Stomach (tissue), 9 donors: ENCODE measurements around the gene CCDC13. TPM values are rescaled to one million over a fixed set of nuclear protein-coding genes. Genes with fewer than 3 reads are reported as not detected.

Experiments used
- DNase-seq, 2 donors: peaks; one replicate each; pipeline versions ENCODE4 v3.0.0 to v3.0.0-alpha.2; 2013 to 2019
- H3K27ac ChIP-seq, 5 donors: fragments of 200-600 bp in 4 of 5; sonication (generic) in 4 of 5; one replicate each; pipeline ENCODE4 v1.5.1; 2013 to 2019; ENCODE audit warnings: mild to moderate bottlenecking in 1 of 5, moderate library complexity in 1 of 5
- H3K27me3 ChIP-seq, 3 donors: fragments of 200-600 bp; sonication (generic); one replicate each; pipeline ENCODE4 v1.5.1; 2017 to 2019; ENCODE audit warnings: mixed run types in 1 of 3
- H3K36me3 ChIP-seq, 4 donors: fragments of 200-600 bp; sonication (generic); 1 replicate in 3 of 4; 2 replicates in 1 of 4; pipeline ENCODE4 v1.5.1; 2016 to 2019
- H3K4me1 ChIP-seq, 4 donors: fragments of 200-600 bp; sonication (generic); one replicate each; pipeline ENCODE4 v1.5.1; 2016 to 2019
- H3K4me3 ChIP-seq, 4 donors: fragments of 200-600 bp; sonication (generic) in 3 of 4; one replicate each; pipeline ENCODE4 v1.5.1; 2016 to 2019; ENCODE audit warnings: mild to moderate bottlenecking in 1 of 4
- H3K9me3 ChIP-seq, 4 donors: fragments of 200-600 bp; sonication (generic); one replicate each; pipeline ENCODE4 v1.5.1; 2016 to 2019
- CTCF ChIP-seq, 7 experiments: fragments of 450-650 bp in 4 of 7; fragments of 200-600 bp in 3 of 7; sonication (generic) in 3 of 7; IDR thresholded peaks; one replicate each; pipeline ENCODE4 v1.5.1; 2016 to 2019; ENCODE audit warnings: antibody characterized with exemption in 7 of 7, control low read depth in 2 of 7, mild to moderate bottlenecking in 1 of 7
- EP300 ChIP-seq: sonication (generic); formaldehyde crosslinking; IDR thresholded peaks from one replicate; pipeline ENCODE4 v1.6.1; 2017; ENCODE audit warnings: antibody characterized with exemption
- POLR2A ChIP-seq, 4 donors: fragments of 450-650 bp; IDR thresholded peaks; one replicate each; pipeline ENCODE4 v1.6.1; 2016; ENCODE audit warnings: antibody characterized with exemption in 4 of 4, control low read depth in 2 of 4, mild to moderate bottlenecking in 1 of 4, moderate library complexity in 1 of 4
- POLR2AphosphoS5 ChIP-seq, 3 donors: sonication (generic); formaldehyde crosslinking; IDR thresholded peaks; one replicate each; pipeline ENCODE4 v1.6.1; 2016; ENCODE audit warnings: antibody characterized with exemption in 3 of 3
- WGBS, 5 donors: extraction: QIAGEN DNeasy Blood & Tissue Kit in 3 of 5; methylation state at CpG; one replicate each; pipeline versions ENCODE4 v1.1.5 to v1.1.7; 2013 to 2018; 5-methylcytosine and 5-hydroxymethylcytosine counted together
- intact Hi-C: fragments of 100-400 bp; cut with DNase I; formaldehyde crosslinking; loops from one replicate; pipeline ENCODE4 v1.15.1; 2023; ENCODE audit warnings: low total_unique reads
- polyA plus RNA-seq, 3 donors: library from polyadenylated mRNA; stranded (reverse); fragments of 200-250 nt; gene quantifications; one replicate each; pipeline ENCODE4 v1.2.3, GENCODE V29; 2013
- total RNA-seq, 5 donors: library from RNA; depleted of rRNA; stranded (reverse); fragments of >200 nt; gene quantifications; one replicate each; pipeline versions ENCODE4 v1.1.0 to v1.2.3, GENCODE V29; 2014 to 2016
- donor health status: healthy with polysubstance abuse.
- donor health status: Bipolar disorder and iron deficiency.
- donor health status: healthy.

Gene CCDC13
- total and polyA plus RNA-seq, 8 donors = 0.44 to 31.7 (median 2.2) TPM; not detected in 1

GRCh38 chr3:42730294-42730693 lies 42.8 kb downstream of the CCDC13 start:
- TF ChIP-seq POLR2A (IDR thresholded peaks at IDR 0.05) = no peak
- no peak for TF ChIP-seq POLR2AphosphoS5 (IDR thresholded peaks at IDR 0.05)
- no peak for TF ChIP-seq CTCF (IDR thresholded peaks at IDR 0.05)
- no peak for TF ChIP-seq EP300
- intact Hi-C loops = no loop called here
- no peak for DNase-seq
- Histone ChIP-seq H3K27me3 (no peaks in the 10 kb centered on the region), H3K4me3 (no peak overlapping the region), H3K9me3 (no peaks in the 10 kb centered on the region), H3K36me3 (no peaks in the 10 kb centered on the region), H3K4me1 (no peaks in the 10 kb centered on the region), H3K27ac (no peak overlapping the region)
- 87 to 96% (median 90%) methylated on average over 11 of the region's 11 CpGs for WGBS, 5 donors

DNA sequence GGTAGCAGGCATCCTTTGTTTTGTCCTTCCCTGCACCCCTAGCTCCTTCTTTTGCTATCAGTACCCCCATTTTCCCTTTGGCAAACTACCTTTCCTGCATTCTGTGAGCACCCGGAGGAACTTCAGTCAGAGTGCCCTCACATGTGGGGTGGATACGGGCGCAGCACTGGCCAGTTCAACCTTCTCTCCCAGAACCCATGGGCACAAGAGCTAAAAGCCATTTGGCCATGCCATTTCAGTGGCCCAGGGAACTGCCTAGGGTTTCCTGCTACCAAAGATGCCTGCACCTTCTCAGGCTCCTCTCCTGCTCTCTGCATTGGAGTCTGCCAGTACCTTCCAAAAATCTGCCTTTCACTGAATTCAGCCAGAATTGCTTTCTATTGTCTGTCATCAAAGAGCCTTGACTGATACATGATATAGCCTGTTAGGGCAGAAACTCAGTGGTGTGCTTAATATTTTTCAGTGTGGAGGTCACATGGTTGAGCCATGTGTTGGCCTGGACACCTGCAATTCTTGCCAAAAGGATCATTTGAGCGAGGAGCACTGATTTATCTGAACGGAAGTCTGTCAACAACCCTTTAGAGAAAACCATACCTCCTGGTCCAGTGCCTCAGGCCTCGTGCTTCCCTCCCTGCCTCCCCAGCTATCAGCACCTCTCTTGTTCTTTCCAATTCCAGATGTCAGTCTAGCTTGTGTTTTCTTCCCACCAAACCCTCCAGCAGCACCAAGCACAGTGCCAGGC lies 43.5 kb downstream of the CCDC13 start:
- no peaks in the 10 kb centered on the region for H3K27me3 ChIP-seq
- no peak for DNase-seq
- TF ChIP-seq POLR2AphosphoS5 (IDR thresholded peaks at IDR 0.05) = no peak
- TF ChIP-seq POLR2A (IDR thresholded peaks at IDR 0.05) = no peak
- no peak for TF ChIP-seq EP300
- no peak for TF ChIP-seq CTCF (IDR thresholded peaks at IDR 0.05)
- no peak overlapping the region for H3K4me3 ChIP-seq
- H3K27ac ChIP-seq = no peak overlapping the region
- H3K4me1 ChIP-seq = no peaks in the 10 kb centered on the region
- no peaks in the 10 kb centered on the region for H3K36me3 ChIP-seq
- intact Hi-C loops = no loop called here
- no peaks in the 10 kb centered on the region for H3K9me3 ChIP-seq
- WGBS, 5 donors = 59 to 73% (median 66%) methylated on average over 6 of the region's 6 CpGs

DNA sequence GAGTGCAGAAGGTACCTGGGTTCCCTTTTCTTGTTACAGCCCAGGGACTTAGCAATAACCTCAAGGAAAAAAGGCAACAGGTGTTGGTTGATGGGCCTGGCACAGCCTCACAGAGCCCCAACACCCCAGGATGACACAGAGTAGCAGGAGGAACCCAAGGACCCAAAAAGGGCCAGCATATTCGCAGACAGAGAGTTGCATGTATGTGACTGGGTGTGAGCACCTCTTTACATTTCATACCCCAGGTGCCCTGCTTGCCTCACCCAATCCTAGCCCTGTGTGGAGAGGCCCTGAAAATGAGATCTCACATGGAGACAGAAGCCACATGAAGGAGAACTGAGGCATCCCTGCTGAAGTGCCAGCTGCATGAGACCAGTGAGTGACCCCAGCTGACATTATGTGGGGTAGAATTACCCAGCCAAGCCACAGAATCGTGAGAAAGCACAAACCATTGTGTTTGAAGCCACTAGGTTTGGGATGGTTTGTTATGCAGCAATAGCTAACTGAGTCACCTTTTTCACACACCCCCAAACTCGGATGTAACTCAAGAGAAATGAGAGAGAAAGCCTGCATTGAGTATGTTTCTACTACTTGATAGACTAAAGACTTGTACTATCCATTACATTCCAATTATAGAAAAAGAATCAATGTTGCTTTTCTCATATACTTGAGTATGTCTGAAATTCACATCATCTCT lies 44.2 kb downstream of the CCDC13 start:
- Histone ChIP-seq H3K4me1 (no peaks in the 10 kb centered on the region), H3K27me3 (no peaks in the 10 kb centered on the region), H3K27ac (no peak overlapping the region), H3K4me3 (no peak overlapping the region), H3K9me3 (no peaks in the 10 kb centered on the region), H3K36me3 (no peaks in the 10 kb centered on the region)
- TF ChIP-seq POLR2AphosphoS5 (IDR thresholded peaks at IDR 0.05) (no peak), EP300 (no peak), POLR2A (IDR thresholded peaks at IDR 0.05) (no peak), CTCF (IDR thresholded peaks at IDR 0.05) (no peak)
- no peak for DNase-seq
- intact Hi-C loops = no loop called here
- 82 to 91% (median 86%) methylated on average over 3 of the region's 3 CpGs for whole genome bisulfite sequencing, 5 donors

DNA sequence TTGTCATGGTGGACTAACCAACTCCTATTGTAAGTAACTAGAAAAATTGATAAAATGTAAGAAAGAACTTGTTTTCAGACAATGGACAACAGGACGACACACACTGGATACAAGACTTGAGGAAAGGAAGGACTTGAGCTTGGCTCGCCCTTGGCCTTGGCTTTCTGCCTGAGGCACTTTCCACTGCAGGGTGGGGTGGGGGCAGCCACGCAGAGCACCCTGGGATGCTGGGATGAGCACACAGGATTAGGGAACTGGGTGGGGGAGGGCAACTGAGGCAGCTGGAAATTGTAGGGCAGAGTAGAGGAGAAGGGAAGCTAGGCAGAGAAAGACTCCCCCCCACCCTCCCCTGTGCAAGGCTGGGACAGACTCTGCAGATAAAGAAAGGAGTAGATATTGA lies 45.0 kb downstream of the CCDC13 start:
- 39 to 51% (median 44%) methylated on average over 3 of the region's 3 CpGs for WGBS, 5 donors
- H3K27ac ChIP-seq = no peak overlapping the region

More for the DNA sequence above, 45.0 kb downstream of the CCDC13 start:
- no peaks in the 10 kb centered on the region for H3K27me3 ChIP-seq
- H3K9me3 ChIP-seq = no peaks in the 10 kb centered on the region
- no peaks in the 10 kb centered on the region for H3K4me1 ChIP-seq
- intact Hi-C loops = no loop called here
- DNase-seq = no peak
- no peak for TF ChIP-seq CTCF (IDR thresholded peaks at IDR 0.05)
- no peak for TF ChIP-seq EP300
- TF ChIP-seq POLR2AphosphoS5 (IDR thresholded peaks at IDR 0.05) = no peak
- TF ChIP-seq POLR2A (IDR thresholded peaks at IDR 0.05) = no peak
- no peak overlapping the region for H3K4me3 ChIP-seq
- no peaks in the 10 kb centered on the region for H3K36me3 ChIP-seq
